ENCODE data around the gene LTBP1.

GRCh38 chr2:33196700-33197099, 249.9 kb downstream of the LTBP1 start:
- no peak for TF ChIP-seq CTCF (IDR thresholded peaks at IDR 0.05; ENCODE audit: insufficient read depth, low read length)
- TF ChIP-seq POLR2AphosphoS5 (IDR thresholded peaks at IDR 0.05; ENCODE audit: low read depth) = no peak
- TF ChIP-seq, protein P1, sequence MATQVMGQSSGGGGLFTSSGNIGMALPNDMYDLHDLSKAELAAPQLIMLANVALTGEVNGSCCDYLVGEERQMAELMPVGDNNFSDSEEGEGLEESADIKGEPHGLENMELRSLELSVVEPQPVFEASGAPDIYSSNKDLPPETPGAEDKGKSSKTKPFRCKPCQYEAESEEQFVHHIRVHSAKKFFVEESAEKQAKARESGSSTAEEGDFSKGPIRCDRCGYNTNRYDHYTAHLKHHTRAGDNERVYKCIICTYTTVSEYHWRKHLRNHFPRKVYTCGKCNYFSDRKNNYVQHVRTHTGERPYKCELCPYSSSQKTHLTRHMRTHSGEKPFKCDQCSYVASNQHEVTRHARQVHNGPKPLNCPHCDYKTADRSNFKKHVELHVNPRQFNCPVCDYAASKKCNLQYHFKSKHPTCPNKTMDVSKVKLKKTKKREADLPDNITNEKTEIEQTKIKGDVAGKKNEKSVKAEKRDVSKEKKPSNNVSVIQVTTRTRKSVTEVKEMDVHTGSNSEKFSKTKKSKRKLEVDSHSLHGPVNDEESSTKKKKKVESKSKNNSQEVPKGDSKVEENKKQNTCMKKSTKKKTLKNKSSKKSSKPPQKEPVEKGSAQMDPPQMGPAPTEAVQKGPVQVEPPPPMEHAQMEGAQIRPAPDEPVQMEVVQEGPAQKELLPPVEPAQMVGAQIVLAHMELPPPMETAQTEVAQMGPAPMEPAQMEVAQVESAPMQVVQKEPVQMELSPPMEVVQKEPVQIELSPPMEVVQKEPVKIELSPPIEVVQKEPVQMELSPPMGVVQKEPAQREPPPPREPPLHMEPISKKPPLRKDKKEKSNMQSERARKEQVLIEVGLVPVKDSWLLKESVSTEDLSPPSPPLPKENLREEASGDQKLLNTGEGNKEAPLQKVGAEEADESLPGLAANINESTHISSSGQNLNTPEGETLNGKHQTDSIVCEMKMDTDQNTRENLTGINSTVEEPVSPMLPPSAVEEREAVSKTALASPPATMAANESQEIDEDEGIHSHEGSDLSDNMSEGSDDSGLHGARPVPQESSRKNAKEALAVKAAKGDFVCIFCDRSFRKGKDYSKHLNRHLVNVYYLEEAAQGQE (IDR thresholded peaks at IDR 0.05; ENCODE audit: insufficient replicate concordance, low read depth) = no peak
- TF ChIP-seq GABPA (IDR thresholded peaks at IDR 0.05; ENCODE audit: low read depth) = no peak

Data from HL-60 (cell line).